KG1 (cell line): Measurements from ENCODE around the gene ELP5.

Experiments used
- DNase-seq: peaks from one replicate; lab custom pipeline; 2025; lab: John Stamatoyannopoulos, UW

ELP5 gene

GRCh38 chr17:7219229-7219811, 32.7 kb upstream of the ELP5 start:
- no peak for DNase-seq

DNA sequence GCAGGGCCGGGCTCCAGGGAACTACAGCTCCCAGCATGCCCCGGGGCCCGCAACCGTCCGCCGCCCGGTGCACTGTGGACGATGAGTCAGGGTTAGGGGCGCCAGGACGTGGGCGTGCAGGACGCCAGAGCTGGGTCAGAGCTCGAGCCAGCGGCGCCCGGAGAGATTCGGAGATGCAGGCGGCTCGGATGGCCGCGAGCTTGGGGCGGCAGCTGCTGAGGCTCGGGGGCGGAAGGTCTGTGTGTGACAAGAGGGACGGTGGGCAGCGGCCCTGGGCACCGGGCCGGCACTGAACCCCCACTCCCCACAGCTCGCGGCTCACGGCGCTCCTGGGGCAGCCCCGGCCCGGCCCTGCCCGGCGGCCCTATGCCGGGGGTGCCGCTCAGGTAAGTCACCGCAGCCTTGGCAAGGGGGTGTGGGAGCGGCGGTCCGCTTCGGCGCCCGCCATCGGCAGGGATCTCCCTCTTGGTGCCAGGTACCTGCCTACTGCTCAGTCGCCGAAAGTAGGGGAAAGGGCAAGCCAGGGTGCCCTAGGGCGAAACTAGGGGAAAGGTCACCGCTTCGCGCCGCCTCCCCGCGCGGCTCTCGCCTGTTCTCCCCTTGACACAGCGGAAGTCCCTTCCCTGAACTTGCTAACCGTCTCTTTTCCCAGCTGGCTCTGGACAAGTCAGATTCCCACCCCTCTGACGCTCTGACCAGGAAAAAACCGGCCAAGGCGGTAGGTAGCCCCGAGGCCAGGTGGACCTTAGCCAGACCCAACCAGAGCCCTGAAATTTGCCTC, 32.0 kb upstream of the ELP5 start, which contains the start of the genes ACADVL and DLG4:
Gene ACADVL, plus strand, starts transcription at position 127 of the 781 bp plus-strand sequence. Its CDS starts 47 bp downstream, at position 174.
Gene DLG4, minus strand, starts transcription at position 25 of the 781 bp plus-strand sequence.
- DNase-seq = no peak

DNA sequence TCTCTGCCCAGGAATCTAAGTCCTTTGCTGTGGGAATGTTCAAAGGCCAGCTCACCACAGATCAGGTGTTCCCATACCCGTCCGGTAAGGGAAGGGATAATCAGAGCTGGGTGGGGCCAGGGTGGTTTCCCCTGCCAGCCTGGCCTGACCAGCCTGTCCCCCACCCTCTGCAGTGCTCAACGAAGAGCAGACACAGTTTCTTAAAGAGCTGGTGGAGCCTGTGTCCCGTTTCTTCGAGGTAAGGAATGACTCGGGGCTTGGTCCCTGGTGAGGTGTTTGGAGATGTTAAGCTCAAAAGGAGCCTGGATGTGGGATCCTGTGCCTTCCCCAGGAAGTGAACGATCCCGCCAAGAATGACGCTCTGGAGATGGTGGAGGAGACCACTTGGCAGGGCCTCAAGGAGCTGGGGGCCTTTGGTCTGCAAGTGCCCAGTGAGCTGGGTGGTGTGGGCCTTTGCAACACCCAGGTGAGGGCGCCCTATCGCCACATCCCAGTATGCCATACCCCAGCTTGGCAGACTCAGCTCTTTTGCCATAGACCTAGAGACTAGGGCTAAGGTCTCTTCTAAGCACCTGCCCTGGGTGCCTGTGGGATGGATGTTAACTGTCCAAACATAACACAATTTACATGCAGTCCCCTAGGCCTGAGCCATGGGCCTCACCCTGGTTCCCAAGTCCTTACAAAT, 31.3 kb upstream of the ELP5 start:
- no peak for DNase-seq

DNA sequence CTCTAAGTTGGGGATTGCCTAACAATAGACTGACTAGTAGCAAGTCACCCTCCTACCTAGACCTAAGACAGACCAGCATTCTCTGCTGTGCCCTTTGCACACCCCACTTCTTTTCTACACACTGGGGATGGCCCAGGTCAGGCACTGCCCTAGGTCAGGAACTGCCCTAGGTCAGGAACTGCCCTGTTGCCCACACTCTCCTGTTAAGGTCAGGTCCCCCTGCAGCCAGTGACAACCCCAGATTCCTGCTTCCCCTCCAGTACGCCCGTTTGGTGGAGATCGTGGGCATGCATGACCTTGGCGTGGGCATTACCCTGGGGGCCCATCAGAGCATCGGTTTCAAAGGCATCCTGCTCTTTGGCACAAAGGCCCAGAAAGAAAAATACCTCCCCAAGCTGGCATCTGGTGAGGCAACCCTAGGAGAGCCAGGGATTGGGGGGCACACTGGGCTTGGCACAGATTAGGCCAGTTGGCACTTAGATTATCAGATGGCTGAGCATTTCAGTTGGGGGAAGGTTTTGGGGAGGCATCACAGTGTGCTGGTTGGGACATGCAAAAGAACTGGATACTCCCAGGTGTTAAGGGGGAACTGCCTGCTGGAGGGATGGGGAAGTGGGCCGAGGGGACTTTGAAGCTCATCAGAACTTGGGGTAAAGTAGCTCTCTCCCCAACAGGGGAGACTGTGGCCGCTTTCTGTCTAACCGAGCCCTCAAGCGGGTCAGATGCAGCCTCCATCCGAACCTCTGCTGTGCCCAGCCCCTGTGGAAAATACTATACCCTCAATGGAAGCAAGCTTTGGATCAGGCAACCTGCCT, 30.5 kb upstream of the ELP5 start:
- DNase-seq = no peak

GRCh38 chr17:7222093-7222971, 29.7 kb upstream of the ELP5 start:
- no peak for DNase-seq

DNA sequence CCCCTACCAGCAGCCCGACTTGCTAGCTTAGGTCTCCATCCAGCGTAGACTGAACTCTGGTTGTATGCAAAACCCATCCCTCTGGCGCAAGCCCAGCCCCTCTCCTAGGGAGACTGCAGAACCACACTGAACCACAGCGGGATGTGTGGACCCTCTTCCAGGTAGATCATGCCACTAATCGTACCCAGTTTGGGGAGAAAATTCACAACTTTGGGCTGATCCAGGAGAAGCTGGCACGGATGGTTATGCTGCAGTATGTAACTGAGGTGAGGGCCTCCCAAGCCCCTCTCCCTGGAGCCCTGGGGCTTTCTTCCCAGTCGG, 29.1 kb upstream of the ELP5 start:
- DNase-seq = no peak

DNA sequence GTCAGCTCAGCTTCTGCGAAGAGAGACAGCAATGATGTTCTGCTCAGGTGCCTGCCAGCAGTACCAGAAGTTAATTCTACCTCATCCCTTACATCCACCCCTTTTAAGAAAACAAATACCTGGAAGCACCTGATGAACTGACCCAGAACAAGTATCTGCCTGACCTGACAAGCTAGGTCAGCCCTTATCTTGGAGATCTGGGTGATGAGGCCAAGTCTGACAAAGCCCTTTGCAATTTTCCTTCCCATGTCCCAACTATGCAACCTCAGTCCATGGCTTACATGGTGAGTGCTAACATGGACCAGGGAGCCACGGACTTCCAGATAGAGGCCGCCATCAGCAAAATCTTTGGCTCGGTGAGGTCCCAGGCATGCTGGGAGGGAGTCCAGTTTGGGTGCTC, 28.6 kb upstream of the ELP5 start:
- no peak for DNase-seq

- DNase-seq = no peak
Observed at GRCh38 chr17:7224110-7224509, 27.9 kb upstream of the ELP5 start.

DNA sequence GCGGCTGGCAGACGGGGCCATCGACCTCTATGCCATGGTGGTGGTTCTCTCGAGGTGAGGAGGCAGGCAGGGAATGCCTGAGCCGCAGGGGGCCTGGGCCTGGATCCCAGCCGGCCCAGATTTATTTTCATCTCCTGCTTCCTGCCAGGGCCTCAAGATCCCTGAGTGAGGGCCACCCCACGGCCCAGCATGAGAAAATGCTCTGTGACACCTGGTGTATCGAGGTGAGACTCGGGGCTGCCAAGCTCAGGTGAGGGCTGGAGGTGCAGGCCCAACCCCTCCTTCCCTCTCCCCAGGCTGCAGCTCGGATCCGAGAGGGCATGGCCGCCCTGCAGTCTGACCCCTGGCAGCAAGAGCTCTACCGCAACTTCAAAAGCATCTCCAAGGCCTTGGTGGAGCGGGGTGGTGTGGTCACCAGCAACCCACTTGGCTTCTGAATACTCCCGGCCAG, 27.3 kb upstream of the ELP5 start:
- DNase-seq = no peak

GRCh38 chr17:7225711-7226331, 26.2 kb upstream of the ELP5 start:
- DNase-seq = no peak

GRCh38 chr17:7226721-7227710, 25.0 kb upstream of the ELP5 start:
- DNase-seq = no peak

GRCh38 chr17:7228920-7229319, 23.1 kb upstream of the ELP5 start:
- DNase-seq = no peak

- DNase-seq = no peak
Observed at GRCh38 chr17:7229504-7229903, 22.5 kb upstream of the ELP5 start.

GRCh38 chr17:7232114-7232513, 19.9 kb upstream of the ELP5 start:
- DNase-seq = no peak

GRCh38 chr17:7233701-7234082, 18.3 kb upstream of the ELP5 start:
- no peak for DNase-seq

GRCh38 chr17:7234083-7234951, 17.7 kb upstream of the ELP5 start, which contains the start of gene DVL2:
Gene DVL2, minus strand, starts transcription at chr17:7234517. Its CDS starts 255 bp downstream, at chr17:7234262.
- DNase-seq = peak; percentile 64

DNA sequence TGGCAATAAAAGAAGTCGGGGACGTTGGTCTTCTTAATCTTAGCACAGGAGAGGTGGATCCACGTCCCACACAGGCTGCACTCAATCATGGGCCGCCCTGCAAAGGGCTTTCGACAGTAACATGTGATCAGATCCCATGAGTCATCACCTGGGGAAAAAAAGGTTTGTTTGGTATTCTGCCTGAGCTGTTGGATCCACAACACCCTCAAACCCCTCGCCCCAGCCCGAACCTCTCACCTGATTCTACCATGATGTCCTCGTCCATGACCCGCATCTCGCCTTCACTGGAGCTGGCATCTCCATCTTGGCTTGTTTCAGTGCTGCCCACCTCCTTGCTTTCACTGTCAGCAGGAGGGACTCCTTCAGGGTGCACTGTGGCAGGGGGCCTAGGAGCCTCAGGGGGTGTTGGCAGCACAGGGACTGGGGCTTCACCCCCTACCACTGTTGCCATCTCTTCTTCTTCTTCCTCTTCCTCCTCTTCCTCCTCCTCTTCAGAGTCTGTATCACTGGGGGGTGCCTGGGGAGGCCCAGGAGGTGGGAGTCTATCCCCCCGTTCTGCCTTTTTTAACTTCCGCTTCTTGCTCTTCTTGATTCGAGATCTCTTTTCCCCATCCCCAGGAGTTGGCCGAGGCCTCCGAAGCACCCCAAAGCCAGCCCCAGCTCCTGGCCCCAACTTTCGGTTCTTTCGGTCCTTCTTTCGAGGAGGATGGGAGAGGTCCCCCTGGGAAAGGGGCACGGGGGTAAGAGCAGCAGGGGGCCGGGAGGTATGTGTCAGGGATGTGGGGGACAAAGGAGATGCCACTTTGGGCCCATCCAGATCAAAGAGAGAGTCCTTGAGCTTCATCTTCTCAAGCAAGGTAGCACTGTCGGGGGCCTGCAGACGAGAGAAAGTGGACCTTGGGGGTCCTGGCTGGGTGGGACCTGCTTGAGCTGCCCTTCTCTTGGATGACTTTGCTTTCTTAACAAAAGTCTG, 16.0 kb upstream of the ELP5 start:
- no peak for DNase-seq
